Neural cell (in vitro differentiated cells): ENCODE data around the gene SNAPC2.

Experiments
- EP300 ChIP-seq: fragments of 450-650 bp; conservative IDR thresholded peaks from 2 replicates; pipeline ENCODE4 v1.6.1; 2014; ENCODE audit warnings: antibody characterized with exemption, mild to moderate bottlenecking, moderate library complexity; ENCODE audit not compliant: poor library complexity, severe bottlenecking
- EZH2 ChIP-seq: fragments of 200-600, 300-800 bp; shearing (Covaris generic), sonication (generic); IDR thresholded peaks from 2 replicates; pipeline ENCODE4 v1.6.1; 2014; ENCODE audit warnings: antibody characterized with exemption, low read length, borderline replicate concordance, mild to moderate bottlenecking; ENCODE audit not compliant: insufficient read depth, poor library complexity, severe bottlenecking
- MXI1 ChIP-seq: fragments of 450-650 bp; conservative IDR thresholded peaks from 2 replicates; pipeline ENCODE4 v1.6.1; 2014; ENCODE audit warnings: antibody characterized with exemption, mild to moderate bottlenecking; ENCODE audit not compliant: poor library complexity, severe bottlenecking
- POLR2AphosphoS5 ChIP-seq: IDR thresholded peaks from 2 replicates; pipeline ENCODE4 v1.6.1; 2012
- RAD21 ChIP-seq: fragments of 450-650 bp; conservative IDR thresholded peaks from 2 replicates; pipeline ENCODE4 v1.6.1; 2014; ENCODE audit warnings: antibody characterized with exemption, mild to moderate bottlenecking, moderate library complexity
- REST ChIP-seq: IDR thresholded peaks from 2 replicates; pipeline ENCODE4 v1.6.1; 2012; ENCODE audit warnings: borderline replicate concordance
- SMC3 ChIP-seq: fragments of 450-650 bp; conservative IDR thresholded peaks from 2 replicates; pipeline ENCODE4 v1.6.1; 2014; ENCODE audit warnings: antibody characterized with exemption, mild to moderate bottlenecking, moderate library complexity; ENCODE audit not compliant: poor library complexity
- TAF1 ChIP-seq: IDR thresholded peaks from 2 replicates; pipeline ENCODE4 v1.6.1; 2012; ENCODE audit warnings: low read depth
- TF ChIP-seq, protein P1 (sequence below): fragments of 450-650 bp; IDR thresholded peaks from 2 replicates; pipeline ENCODE4 v1.5.1; 2014; ENCODE audit warnings: antibody characterized with exemption, mild to moderate bottlenecking, moderate library complexity; ENCODE audit not compliant: poor library complexity, severe bottlenecking

- TF ChIP-seq REST (no peak), POLR2AphosphoS5 (no peak), RAD21 (no peak), TAF1 (no peak), EP300 (no peak), EZH2 (no peak), MXI1 (no peak), SMC3 (no peak)
- TF ChIP-seq, protein P1, sequence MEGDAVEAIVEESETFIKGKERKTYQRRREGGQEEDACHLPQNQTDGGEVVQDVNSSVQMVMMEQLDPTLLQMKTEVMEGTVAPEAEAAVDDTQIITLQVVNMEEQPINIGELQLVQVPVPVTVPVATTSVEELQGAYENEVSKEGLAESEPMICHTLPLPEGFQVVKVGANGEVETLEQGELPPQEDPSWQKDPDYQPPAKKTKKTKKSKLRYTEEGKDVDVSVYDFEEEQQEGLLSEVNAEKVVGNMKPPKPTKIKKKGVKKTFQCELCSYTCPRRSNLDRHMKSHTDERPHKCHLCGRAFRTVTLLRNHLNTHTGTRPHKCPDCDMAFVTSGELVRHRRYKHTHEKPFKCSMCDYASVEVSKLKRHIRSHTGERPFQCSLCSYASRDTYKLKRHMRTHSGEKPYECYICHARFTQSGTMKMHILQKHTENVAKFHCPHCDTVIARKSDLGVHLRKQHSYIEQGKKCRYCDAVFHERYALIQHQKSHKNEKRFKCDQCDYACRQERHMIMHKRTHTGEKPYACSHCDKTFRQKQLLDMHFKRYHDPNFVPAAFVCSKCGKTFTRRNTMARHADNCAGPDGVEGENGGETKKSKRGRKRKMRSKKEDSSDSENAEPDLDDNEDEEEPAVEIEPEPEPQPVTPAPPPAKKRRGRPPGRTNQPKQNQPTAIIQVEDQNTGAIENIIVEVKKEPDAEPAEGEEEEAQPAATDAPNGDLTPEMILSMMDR: no peak
These were observed 12.6 kb upstream of the SNAPC2 start for GRCh38 chr19:7907544-7907943.
